Loucy (cell line): Measurements from ENCODE around the gene GNA12.

Experiments used
- H2AFZ ChIP-seq: fragments of 200-600 bp; sonication (generic); 2 replicates; pipeline ENCODE4 v1.6.0; 2016; ENCODE audit warnings: antibody characterized with exemption, mild to moderate bottlenecking, low read length, moderate library complexity
- H3F3A ChIP-seq: fragments of 200-600 bp; 2 replicates; pipeline ENCODE4 v1.6.0; 2016; ENCODE audit warnings: antibody characterized with exemption, low read depth, mild to moderate bottlenecking
- H3K27me3 ChIP-seq: fragments of 200-600 bp; sonication (generic); 2 replicates; pipeline ENCODE4 v1.6.1; 2014; ENCODE audit warnings: low read length, mild to moderate bottlenecking; ENCODE audit not compliant: insufficient read depth, poor library complexity, severe bottlenecking
- H3K36me3 ChIP-seq: fragments of 200-600 bp; sonication (generic); 2 replicates; pipeline ENCODE4 v1.6.1; 2016; ENCODE audit warnings: low read length; ENCODE audit not compliant: insufficient read depth
- H3K4me1 ChIP-seq: fragments of 200-600 bp; sonication (generic); 2 replicates; pipeline ENCODE4 v1.5.1; 2014; ENCODE audit warnings: low read length, mild to moderate bottlenecking; ENCODE audit not compliant: insufficient read depth, poor library complexity, severe bottlenecking
- H3K4me2 ChIP-seq: fragments of 200-600 bp; sonication (generic); 2 replicates; pipeline ENCODE4 v1.6.0; 2014; ENCODE audit warnings: antibody characterized with exemption, low read length, low read depth, mild to moderate bottlenecking; ENCODE audit not compliant: poor library complexity, severe bottlenecking
- H3K4me3 ChIP-seq: fragments of 200-600 bp; sonication (generic); 2 replicates; pipeline ENCODE4 v1.5.1; 2014; ENCODE audit warnings: low read length, mild to moderate bottlenecking, mixed read lengths; ENCODE audit not compliant: poor library complexity, severe bottlenecking
- H3K79me2 ChIP-seq: fragments of 200-600 bp; sonication (generic); 2 replicates; pipeline ENCODE4 v1.6.1; 2014; ENCODE audit warnings: low read length; ENCODE audit not compliant: insufficient read depth
- H3K9ac ChIP-seq: fragments of 200-600 bp; sonication (generic); 2 replicates; pipeline ENCODE4 v1.6.0; 2014; ENCODE audit warnings: mild to moderate bottlenecking, low read depth, low read length, moderate library complexity; ENCODE audit not compliant: poor library complexity, severe bottlenecking
- H3K9me2 ChIP-seq: fragments of 200-600 bp; sonication (generic); replicated peaks from 2 replicates; pipeline ENCODE4 v1.6.1; 2016; ENCODE audit warnings: low read depth, low read length, mixed read lengths
- H3K9me3 ChIP-seq: fragments of 200-600 bp; sonication (generic); 2 replicates; pipeline ENCODE4 v1.6.1; 2014; ENCODE audit warnings: mild to moderate bottlenecking, antibody characterized with exemption, low read length, low read depth; ENCODE audit not compliant: insufficient read depth
- H4K20me1 ChIP-seq: fragments of 200-600 bp; sonication (generic); 2 replicates; pipeline ENCODE4 v1.6.0; 2014; ENCODE audit warnings: antibody characterized with exemption, low read length, mild to moderate bottlenecking; ENCODE audit not compliant: insufficient read depth, poor library complexity, severe bottlenecking
- CTCF ChIP-seq: fragments of 200-600 bp; sonication (generic); conservative IDR thresholded peaks from 2 replicates; pipeline ENCODE4 v1.5.1; 2014; ENCODE audit warnings: mild to moderate bottlenecking, antibody characterized with exemption, low read length
- EZH2phosphoT487 ChIP-seq: fragments of 200-600 bp; IDR thresholded peaks from 2 replicates; pipeline ENCODE4 v1.6.1; 2018; ENCODE audit warnings: antibody characterized with exemption, mild to moderate bottlenecking, moderate library complexity, borderline replicate concordance

GNA12 gene

GRCh38 chr7:2708041-2708440 lies 136.1 kb downstream of the GNA12 start:
- TF ChIP-seq CTCF (no peak), EZH2phosphoT487 (no peak)
- Histone ChIP-seq H3K9me3 (no peaks in the 10 kb centered on the region), H3K9me2 (no peaks in the 10 kb centered on the region), H3K4me3 (no peak overlapping the region), H4K20me1 (no peaks in the 10 kb centered on the region), H3K36me3 (no peaks in the 10 kb centered on the region), H2AFZ (no peak overlapping the region), H3K4me2 (no peak overlapping the region), H3K4me1 (peaks cover 77% of the 10 kb centered on the region), H3F3A (no peaks in the 10 kb centered on the region; the same call in 1 of the 2 replicates), H3K27me3 (no peaks in the 10 kb centered on the region), H3K79me2 (no peaks in the 10 kb centered on the region; the same call in 1 of the 2 replicates), H3K9ac (no peak overlapping the region)

GRCh38 chr7:2707481-2707880 lies 136.6 kb downstream of the GNA12 start:
- no peaks in the 10 kb centered on the region for H4K20me1 ChIP-seq

GRCh38 chr7:2706685-2707126 lies 137.4 kb downstream of the GNA12 start:
- H2AFZ ChIP-seq, result no peak overlapping the region
- TF ChIP-seq EZH2phosphoT487 (no peak), CTCF (no peak)
- no peaks in the 10 kb centered on the region for H3K27me3 ChIP-seq
- no peaks in the 10 kb centered on the region; the same call in 1 of the 2 replicates for H3F3A ChIP-seq
- no peak overlapping the region for H3K4me3 ChIP-seq
- no peak overlapping the region for H3K4me2 ChIP-seq
- no peaks in the 10 kb centered on the region for H3K9me2 ChIP-seq
- peaks cover 75% of the 10 kb centered on the region for H3K4me1 ChIP-seq
- H3K9ac ChIP-seq, result no peak overlapping the region
- no peaks in the 10 kb centered on the region for H3K36me3 ChIP-seq
- H3K79me2 ChIP-seq, result peaks cover 7% of the 10 kb centered on the region; the same call in 1 of the 2 replicates
- no peaks in the 10 kb centered on the region for H3K9me3 ChIP-seq
- no peaks in the 10 kb centered on the region for H4K20me1 ChIP-seq

More at GRCh38 chr7:2707481-2707880, 136.6 kb downstream of the GNA12 start:
- H3K9ac ChIP-seq, result peak overlapping the region; percentile 20
- H3K36me3 ChIP-seq, result no peaks in the 10 kb centered on the region
- H3F3A ChIP-seq, result no peaks in the 10 kb centered on the region; the same call in 1 of the 2 replicates
- H2AFZ ChIP-seq, result no peak overlapping the region
- H3K9me3 ChIP-seq, result no peaks in the 10 kb centered on the region
- H3K79me2 ChIP-seq, result peaks cover 4% of the 10 kb centered on the region; the same call in 1 of the 2 replicates
- peaks cover 75% of the 10 kb centered on the region for H3K4me1 ChIP-seq
- no peaks in the 10 kb centered on the region for H3K27me3 ChIP-seq
- no peaks in the 10 kb centered on the region for H3K9me2 ChIP-seq
- H3K4me2 ChIP-seq, result no peak overlapping the region
- TF ChIP-seq CTCF (no peak), EZH2phosphoT487 (no peak)
- H3K4me3 ChIP-seq, result no peak overlapping the region
